ENCODE results near the gene CIC. TPM values are rescaled to one million over a fixed set of nuclear protein-coding genes. Genes with fewer than 3 reads are reported as not detected.

Gene CIC
- total and polyA plus RNA-seq, 10 of the 15 experiments (the other 5 are each of a cell fraction or from before 2014, with no cell fraction given): 0.18 to 50.6 (median 7.1) TPM

DNA sequence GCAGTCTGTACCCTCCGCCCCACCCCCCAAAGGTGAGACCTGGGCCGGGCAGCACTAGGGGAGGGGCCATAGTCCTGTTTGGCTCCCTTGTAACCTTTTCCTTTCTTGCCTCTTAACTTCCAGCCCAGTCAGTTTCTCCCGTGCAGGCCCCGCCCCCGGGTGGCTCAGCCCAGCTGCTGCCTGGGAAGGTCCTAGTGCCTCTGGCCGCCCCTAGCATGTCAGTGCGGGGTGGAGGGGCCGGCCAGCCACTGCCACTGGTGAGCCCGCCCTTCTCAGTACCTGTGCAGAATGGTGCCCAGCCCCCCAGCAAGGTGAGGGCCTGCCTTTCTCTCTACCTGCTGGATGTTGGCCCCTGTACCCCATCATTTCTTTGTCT lies 22.4 kb downstream of the CIC start:
- H3K27me3 ChIP-seq (replicated peaks in 1 of 2; ENCODE audit: control insufficient read depth in 2 of 2, insufficient read depth in 2 of 2, low read length in 1 of 2): no peaks in the 10 kb centered on the region
- H4K20me1 ChIP-seq (ENCODE audit: control insufficient read depth, insufficient read depth): no peaks in the 10 kb centered on the region
- no peak for ATAC-seq
- no peak overlapping the region for H3K27ac ChIP-seq (ENCODE audit: control insufficient read depth, insufficient read depth)
- CTCF ChIA-PET: interaction anchor here (0.9 kb wide), 1 partner anchor 44 kb away, joined by 3 read pairs; no protein-coding TSS in a partner anchor
- no peak overlapping the region for H3K4me2 ChIP-seq (ENCODE audit: control insufficient read depth, insufficient read depth)
- FAIRE-seq: no peak
- intact Hi-C loops (cut with micrococcal nuclease; ENCODE audit: unreplicated experiment) (no loop called here), in situ Hi-C loops (cut with MboI) (no loop called here)
- no peaks in the 10 kb centered on the region for H3K79me2 ChIP-seq (ENCODE audit: control insufficient read depth, insufficient read depth, low read length)
- no peaks in the 10 kb centered on the region for H3K9me3 ChIP-seq (replicated peaks; ENCODE audit: control insufficient read depth, insufficient read depth, low read length)
- WGBS (ENCODE audit: insufficient coverage, insufficient replicate concordance, low lambda C conversion rate, missing lambda C conversion rate): 79% methylated on average over 9 of the region's 9 CpGs
- TF ChIP-seq IKZF1 (conservative IDR thresholded peaks at IDR 0.05) (no peak), KAT2A (conservative IDR thresholded peaks at IDR 0.05; ENCODE audit: control insufficient read depth, low read depth, low read length) (no peak), ATF7 (IDR thresholded peaks at IDR 0.05; ENCODE audit: low read depth) (no peak), JUND (IDR thresholded peaks at IDR 0.05; ENCODE audit: low read depth, low read length) (no peak), DPF2 (IDR thresholded peaks at IDR 0.05) (no peak), MTA3 (IDR thresholded peaks at IDR 0.05; ENCODE audit: borderline replicate concordance, low read length) (no peak), ZNF622 (IDR thresholded peaks at IDR 0.05) (no peak), PAX8 (IDR thresholded peaks at IDR 0.05) (no peak), MEF2B (IDR thresholded peaks at IDR 0.05; ENCODE audit: partially characterized antibody, poor library complexity, severe bottlenecking) (no peak), NR2F1 (conservative IDR thresholded peaks at IDR 0.05) (no peak)
- no peak overlapping the region for H3K4me3 ChIP-seq
- H3K9ac ChIP-seq (ENCODE audit: control insufficient read depth, insufficient read depth, low read length): no peak overlapping the region
- H3K4me1 ChIP-seq (ENCODE audit: control insufficient read depth, insufficient read depth, low read length): no peaks in the 10 kb centered on the region; the same call in 1 of the 2 replicates
- SMC1A ChIA-PET (ENCODE audit: uncharacterized antibody, unreplicated experiment): no interaction called here
- no peak overlapping the region for H2AFZ ChIP-seq (ENCODE audit: control insufficient read depth, low read depth, low read length)
- RAD21 ChIA-PET (ENCODE audit: unreplicated experiment): no interaction called here
- POLR2A ChIA-PET: interaction anchor here (0.5 kb wide), 1 partner anchor 13 kb away, joined by 6 read pairs; no protein-coding TSS in a partner anchor
- H3K36me3 ChIP-seq (ENCODE audit: control insufficient read depth in 2 of 2, insufficient read depth in 2 of 2, low read length in 1 of 2): peaks cover 24 to 33% of the 10 kb centered on the region in 2 experiments
- DNase-seq (ENCODE audit: low read depth, low spot score): no peak
- BruUV-seq (replicated peaks): no TSS peak

All from GM12878 (cell line).